K562 (cell line): Measurements from ENCODE around the gene CLEC3B. TPM values are rescaled to one million over a fixed set of nuclear protein-coding genes. Genes with fewer than 3 reads are reported as not detected.

Experiments
- C11orf30 ChIP-seq: fragments of 450-650 bp; IDR thresholded peaks from 2 replicates; pipeline ENCODE4 v1.6.1; 2016; ENCODE audit warnings: low read depth, mild to moderate bottlenecking
- CREB5 ChIP-seq: fragments of 250-450 bp; sonication (Bioruptor Pico); IDR thresholded peaks from 2 replicates; pipeline ENCODE4 v1.5.0; 2020; ENCODE audit warnings: mild to moderate bottlenecking
- ETV6 ChIP-seq, 3 experiments: fragments of 150-350 bp in 1 of 3; sonication (generic) in 1 of 3; formaldehyde crosslinking in 1 of 3; IDR thresholded peaks; 2 replicates each; pipeline versions ENCODE4 v1.6.1 to v1.8.0; 2014 to 2022; ENCODE audit warnings: borderline replicate concordance in 2 of 3, low read depth in 2 of 3, antibody characterized with exemption in 1 of 3, low read length in 1 of 3, mild to moderate bottlenecking in 1 of 3, missing genetic modification reagents in 1 of 3
- MYC ChIP-seq, 2 experiments: fragments of 250-450 bp in 1 of 2; sonication (Bioruptor Pico) in 1 of 2; IDR thresholded peaks; 2 replicates each; pipeline versions ENCODE4 v1.5.1 to v1.6.1; 2012 to 2021; ENCODE audit warnings: low read depth in 2 of 2, borderline replicate concordance in 1 of 2, improper control_type of control experiment in 1 of 2, low read length in 1 of 2, mild to moderate bottlenecking in 1 of 2, moderate library complexity in 1 of 2
- NBN ChIP-seq: fragments of 450-650 bp; IDR thresholded peaks from 2 replicates; pipeline ENCODE4 v1.6.1; 2016; ENCODE audit warnings: low read depth, mild to moderate bottlenecking
- NCOR1 ChIP-seq: fragments of 450-650 bp; IDR thresholded peaks from 2 replicates; pipeline ENCODE4 v1.6.1; 2016; ENCODE audit warnings: mild to moderate bottlenecking, moderate library complexity
- NRF1 ChIP-seq, 2 experiments: fragments of 450-650 bp; IDR thresholded peaks in 1 of 2; conservative IDR thresholded peaks in 1 of 2; 2 replicates each; pipeline ENCODE4 v1.6.1; 2014; ENCODE audit warnings: mild to moderate bottlenecking in 2 of 2
- PATZ1 ChIP-seq: fragments of 250-450 bp; sonication (Bioruptor Pico); IDR thresholded peaks from 2 replicates; pipeline ENCODE4 v1.5.0; 2020; ENCODE audit warnings: mild to moderate bottlenecking, borderline replicate concordance
- PTRF ChIP-seq: fragments of 450-650 bp; IDR thresholded peaks from 2 replicates; pipeline ENCODE4 v1.6.1; 2016; ENCODE audit warnings: mild to moderate bottlenecking, missing genetic modification characterization, missing compliant biosample characterization
- ZBTB40 ChIP-seq, 2 experiments: fragments of 450-650 bp in 1 of 2; sonication (generic) in 1 of 2; formaldehyde crosslinking in 1 of 2; IDR thresholded peaks; 2 replicates each; pipeline versions ENCODE4 v1.7.1 to v1.9.0; 2016 to 2022; ENCODE audit warnings: inconsistent platforms in 1 of 2, mild to moderate bottlenecking in 1 of 2, missing genetic modification reagents in 1 of 2
- ZNF184 ChIP-seq: sonication (generic); formaldehyde crosslinking; IDR thresholded peaks from 2 replicates; pipeline ENCODE4 v1.5.0; 2020; ENCODE audit warnings: missing genetic modification reagents
- polyA plus RNA-seq, 8 experiments: library from polyadenylated mRNA; depleted of rRNA in 4 of 8; stranded (reverse) in 5 of 8; unstranded in 3 of 8; fragments of >200 nt; fragmentation: Nextera tagmentation in 2 of 8; fragmentation: Illumina TruSeq in 1 of 8; extraction: Ambion mirVana in 2 of 8; extraction: Trizol in 1 of 8; gene quantifications; 2 replicates each; pipeline versions ENCODE4 v1.2.1 to v1.2.3, GENCODE V29; 2011 to 2014; ENCODE audit warnings: inconsistent platforms in 1 of 8, missing spikeins in 1 of 8
- total RNA-seq, 7 experiments: library from RNA; depleted of rRNA in 6 of 7; stranded (reverse); fragments of >200 nt in 6 of 7; fragmentation: Illumina TruSeq in 2 of 7; extraction: Trizol in 2 of 7; gene quantifications; 2 replicates each; pipeline versions ENCODE4 v1.2.1 to v1.2.3, GENCODE V29; 2011 to 2021; ENCODE audit warnings: low replicate concordance in 1 of 7

The CLEC3B gene
- total and polyA plus RNA-seq, 9 of the 15 experiments (the other 6 are each of a cell fraction or from before 2014, with no cell fraction given) = not detected

GRCh38 chr3:45084820-45085816 lies 59.0 kb downstream of the CLEC3B start (continued):
- TF ChIP-seq ZBTB40 (IDR thresholded peaks at IDR 0.05) (no peak), ZBTB40 (CRISPR knock-in tag; IDR thresholded peaks at IDR 0.05) (no peak), NBN (no peak), ZNF184 (CRISPR knock-in tag) (no peak), ETV6 (IDR thresholded peaks at IDR 0.05; ENCODE audit: borderline replicate concordance in 1 of 2, low read depth in 2 of 2, low read length in 1 of 2) (no peak), ETV6 (CRISPR knock-in tag; IDR thresholded peaks at IDR 0.05; ENCODE audit: borderline replicate concordance) (no peak), PTRF (tag) (no peak), NCOR1 (no peak), NRF1 (conservative IDR thresholded peaks at IDR 0.05 in 1 of 2, IDR thresholded peaks at IDR 0.05 in 1 of 2) (0 out of 4 replicates have a peak, but pooled peaks of 1 of the 2 experiments have one; percentile 7), C11orf30 (no peak), PATZ1 (CRISPR knock-in tag) (no peak), CREB5 (no peak), MYC (IDR thresholded peaks at IDR 0.05; ENCODE audit: low read depth, low read length) (peak; percentile 5; the same call in 1 of the 2 replicates), MYC (CRISPR knock-in tag; IDR thresholded peaks at IDR 0.05; ENCODE audit: borderline replicate concordance, low read depth) (no peak)
